Endothelial cell of umbilical vein (primary cell): ENCODE results near the gene HIP1R. TPM values are rescaled to one million over a fixed set of nuclear protein-coding genes. Genes with fewer than 3 reads are reported as not detected.

Experiments
- BruUV-seq: library from RNA; stranded (reverse); fragments of 400-500 nt; replicated peaks from 2 replicates; lab custom pipeline; 2021; lab: Mats Ljungman, UMichigan
- CTCF ChIA-PET: fragments of 300-600, 350-600 bp; sonication (Branson Sonifier 250); formaldehyde crosslinking; loops from one replicate; lab custom pipeline; 2021; ENCODE audit warnings: antibody characterized with exemption, inconsistent platforms; lab: Charles Lee
- POLR2A ChIA-PET: fragments of 300-600, 350-600 bp; sonication (Branson Sonifier 250); formaldehyde crosslinking; loops from one replicate; lab custom pipeline; 2021; ENCODE audit warnings: antibody characterized with exemption, inconsistent platforms; lab: Charles Lee
- DNase-seq: peaks from one replicate; pipeline ENCODE4 v3.0.0-alpha.2; 2011; ENCODE audit warnings: low read depth, low spot score
- FAIRE-seq: peaks from 2 replicates; lab custom pipeline; 2011; peaks lifted over from hg19 to GRCh38; lab: Jason Lieb, UNC
- H2AFZ ChIP-seq: 2 replicates; pipeline ENCODE4 v1.6.0; 2012; ENCODE audit warnings: low read depth, low read length, control low read depth, inconsistent platforms
- H3K27ac ChIP-seq: 2 replicates; pipeline ENCODE4 v1.5.1; 2011; ENCODE audit warnings: low read depth, mild to moderate bottlenecking, control low read depth, low read length, moderate library complexity; ENCODE audit not compliant: insufficient read depth
- H3K27me3 ChIP-seq, 2 experiments: 2 replicates each; pipeline versions ENCODE4 v1.6.0 to v1.6.1; 2011; ENCODE audit warnings: low read length in 2 of 2, mixed read lengths in 1 of 2; ENCODE audit not compliant: control insufficient read depth in 2 of 2, insufficient read depth in 2 of 2
- H3K36me3 ChIP-seq, 2 experiments: 2 replicates in 1 of 2; 3 replicates in 1 of 2; pipeline ENCODE4 v1.5.1; 2011; ENCODE audit warnings: low read length in 2 of 2, mild to moderate bottlenecking in 1 of 2, moderate library complexity in 1 of 2; ENCODE audit not compliant: control insufficient read depth in 2 of 2, insufficient read depth in 2 of 2; ENCODE audit errors: extremely low read depth in 1 of 2
- H3K4me1 ChIP-seq: 3 replicates; pipeline ENCODE4 v1.5.1; 2011; ENCODE audit warnings: mild to moderate bottlenecking, low read length; ENCODE audit not compliant: control insufficient read depth, insufficient read depth; ENCODE audit errors: extremely low read depth
- H3K4me2 ChIP-seq: 2 replicates; pipeline ENCODE4 v1.6.1; 2011; ENCODE audit warnings: low read length, control low read depth, mixed read lengths; ENCODE audit not compliant: insufficient read depth
- H3K4me3 ChIP-seq, 3 experiments: fragments of 200-600 bp in 1 of 3; sonication (generic), shearing (Covaris generic) in 1 of 3; replicated peaks in 1 of 3; 2 replicates each; pipeline ENCODE4 v1.5.1; 2011 to 2016; ENCODE audit warnings: control low read depth in 3 of 3, low read length in 3 of 3, mild to moderate bottlenecking in 2 of 3, inconsistent platforms in 1 of 3, low read depth in 1 of 3, moderate library complexity in 1 of 3; ENCODE audit not compliant: insufficient read depth in 1 of 3
- H3K79me2 ChIP-seq: 2 replicates; pipeline ENCODE4 v1.6.0; 2012; ENCODE audit warnings: low read length, inconsistent platforms; ENCODE audit not compliant: control insufficient read depth, insufficient read depth
- H3K9ac ChIP-seq: replicated peaks from 2 replicates; pipeline ENCODE3; 2011; ENCODE audit warnings: low read length, control low read depth; ENCODE audit not compliant: insufficient read depth; ENCODE audit errors: extremely low read depth
- H3K9me1 ChIP-seq: replicated peaks from 3 replicates; pipeline ENCODE4 v1.6.0; 2011; ENCODE audit warnings: mild to moderate bottlenecking, low read length; ENCODE audit not compliant: control insufficient read depth, insufficient read depth; ENCODE audit errors: extremely low read depth
- H3K9me3 ChIP-seq: replicated peaks from 2 replicates; pipeline ENCODE4 v1.5.1; 2012; ENCODE audit warnings: low read length, inconsistent platforms; ENCODE audit not compliant: control insufficient read depth, insufficient read depth
- H4K20me1 ChIP-seq: replicated peaks from 2 replicates; pipeline ENCODE3; 2011; ENCODE audit warnings: mild to moderate bottlenecking, low read length; ENCODE audit not compliant: control insufficient read depth, insufficient read depth; ENCODE audit errors: extremely low read depth
- CTCF ChIP-seq, 2 donors: IDR thresholded peaks; 1 replicate in 1 of 2; 2 replicates in 1 of 2; pipeline ENCODE4 v1.5.1; 2011; ENCODE audit warnings: low read length in 2 of 2, mild to moderate bottlenecking in 2 of 2, moderate library complexity in 2 of 2, control low read depth in 1 of 2, inconsistent platforms in 1 of 2, low read depth in 1 of 2; ENCODE audit not compliant: insufficient read depth in 1 of 2; ENCODE audit errors: extremely low read depth in 1 of 2
- POLR2A ChIP-seq: IDR thresholded peaks from 2 replicates; pipeline ENCODE4 v1.6.1; 2012; ENCODE audit warnings: low read depth, mild to moderate bottlenecking, control low read depth, low read length
- dilution Hi-C: fragments of 300-500 bp; cut with MboI; formaldehyde crosslinking; loops from one replicate; pipeline ENCODE4 v1.15.0; 2019; ENCODE audit warnings: low sequenced_read_pairs; ENCODE audit not compliant: extremely low pct_ligation_motif_present
- intact Hi-C: fragments of 100-400 bp; cut with micrococcal nuclease; formaldehyde crosslinking; loops from one replicate; pipeline ENCODE4 v1.10.0; 2022
- polyA plus RNA-seq, 4 experiments: library from polyadenylated mRNA; depleted of rRNA in 3 of 4; stranded (reverse) in 3 of 4; unstranded in 1 of 4; fragments of >200 nt; gene quantifications; 2 replicates each; pipeline versions ENCODE4 v1.2.1 to v1.2.3, GENCODE V29; 2011 to 2012; ENCODE audit warnings: missing spikeins in 1 of 4
- total RNA-seq: library from RNA; stranded (reverse); gene quantifications from 2 replicates; pipeline ENCODE4 v1.2.3, GENCODE V29; 2021

Gene HIP1R
- total and polyA plus RNA-seq, 2 donors (not counting 3 experiments of a cell fraction or from before 2014, with no cell fraction given), result 111 to 122 TPM

- H3K9me1 ChIP-seq, result no peaks in the 10 kb centered on the region
- no peak overlapping the region for H2AFZ ChIP-seq
- CTCF ChIA-PET, result no interaction called here
- H3K27ac ChIP-seq, result no peak overlapping the region
- peaks cover 77% of the 10 kb centered on the region for H3K79me2 ChIP-seq
- intact Hi-C loops, result loop anchor here (1.0 kb wide), 1 partner anchor 13 kb away; no protein-coding TSS in a partner anchor
- peaks cover 3% of the 10 kb centered on the region for H4K20me1 ChIP-seq
- peaks cover 48% of the 10 kb centered on the region for H3K4me1 ChIP-seq
- no peak overlapping the region for H3K4me2 ChIP-seq
- H3K9ac ChIP-seq, result no peak overlapping the region
- BruUV-seq, result no TSS peak
- H3K9me3 ChIP-seq, result no peaks in the 10 kb centered on the region
- no peak overlapping the region for H3K4me3 ChIP-seq
- POLR2A ChIA-PET, result no interaction called here
- FAIRE-seq (peak; percentile 50), DNase-seq (no peak)
- no peaks in the 10 kb centered on the region for H3K27me3 ChIP-seq
- peaks cover 2 to 10% of the 10 kb centered on the region in 2 experiments for H3K36me3 ChIP-seq
- no peak for TF ChIP-seq POLR2A
- dilution Hi-C loops, result no loop called here
Observed at GRCh38 chr12:122838841-122839240, 3.6 kb downstream of the HIP1R start.

GRCh38 chr12:122839907-122840554 lies 4.8 kb downstream of the HIP1R start:
- Histone ChIP-seq H3K27ac (no peak overlapping the region), H3K9ac (no peak overlapping the region), H3K36me3 (peaks cover 2 to 12% of the 10 kb centered on the region in 2 experiments), H3K4me2 (no peak overlapping the region), H3K4me1 (peaks cover 41% of the 10 kb centered on the region), H3K4me3 (no peak overlapping the region), H2AFZ (no peak overlapping the region), H3K9me1 (no peaks in the 10 kb centered on the region), H3K9me3 (no peaks in the 10 kb centered on the region), H3K79me2 (peaks cover 88% of the 10 kb centered on the region), H3K27me3 (no peaks in the 10 kb centered on the region), H4K20me1 (peaks cover 3% of the 10 kb centered on the region)
- no peak for TF ChIP-seq CTCF (IDR thresholded peaks at IDR 0.05; ENCODE audit: extremely low read depth in 1 of 2, insufficient read depth in 1 of 2, low read depth in 1 of 2, low read length in 2 of 2)
- BruUV-seq, result no TSS peak
- FAIRE-seq (no peak), DNase-seq (no peak)
- CTCF ChIA-PET, result interaction anchor here (0.6 to 1.5 kb wide), 7 partner anchors 10 to 113 kb away, joined by 3 to 6 read pairs (median 3); no protein-coding TSS in a partner anchor
- dilution Hi-C loops (no loop called here), intact Hi-C loops (loop anchor here (1.0 kb wide), 1 partner anchor 12 kb away; no protein-coding TSS in a partner anchor)
- POLR2A ChIA-PET, result no interaction called here
